GM23338 (cell line): ENCODE measurements around the gene PDE3B. TPM values are rescaled to one million over a fixed set of nuclear protein-coding genes. Genes with fewer than 3 reads are reported as not detected.
A peak's percentile ranks its signal among the peaks of the same experiment; 100 is the strongest.

Experiments used
- ATAC-seq: fragments of 200-7000 bp; cut with Tn5 transposase; 3 replicates; pipeline ENCODE4 v1.9.1; 2020
- DNase-seq: peaks from one replicate; pipeline ENCODE4 v3.0.0-alpha.2; 2015; ENCODE audit warnings: low spot score
- H2AFZ ChIP-seq: fragments of 200-600 bp; sonication (generic); 2 replicates; pipeline ENCODE4 v1.8.0; 2016; ENCODE audit warnings: antibody characterized with exemption, mild to moderate bottlenecking, moderate library complexity
- H3F3A ChIP-seq: fragments of 200-600 bp; sonication (generic); replicated peaks from 2 replicates; pipeline ENCODE4 v1.8.0; 2017; ENCODE audit warnings: antibody characterized with exemption, mixed run types, low read depth
- H3K27ac ChIP-seq: fragments of 200-600 bp; sonication (generic); 2 replicates; pipeline ENCODE4 v1.6.1; 2016; ENCODE audit warnings: low read depth
- H3K27me3 ChIP-seq: fragments of 200-600 bp; sonication (generic); 2 replicates; pipeline ENCODE4 v1.8.0; 2016; ENCODE audit warnings: mild to moderate bottlenecking, mixed run types, moderate library complexity; ENCODE audit not compliant: insufficient read depth
- H3K36me3 ChIP-seq: fragments of 200-600 bp; sonication (generic); 2 replicates; pipeline ENCODE4 v1.8.0; 2016; ENCODE audit warnings: mild to moderate bottlenecking; ENCODE audit not compliant: insufficient read depth
- H3K4me1 ChIP-seq: fragments of 200-600 bp; sonication (generic); 2 replicates; pipeline ENCODE4 v1.8.0; 2016; ENCODE audit warnings: mild to moderate bottlenecking, moderate library complexity; ENCODE audit not compliant: insufficient read depth
- H3K4me2 ChIP-seq: fragments of 200-600 bp; sonication (generic); 2 replicates; pipeline ENCODE4 v1.7.1; 2017; ENCODE audit warnings: mixed run types
- H3K4me3 ChIP-seq: fragments of 200-600 bp; sonication (generic); 2 replicates; pipeline ENCODE4 v1.6.1; 2016; ENCODE audit warnings: mixed run types
- H3K79me2 ChIP-seq: fragments of 200-600 bp; sonication (generic); replicated peaks from 2 replicates; pipeline ENCODE4 v1.8.0; 2017; ENCODE audit warnings: mild to moderate bottlenecking; ENCODE audit not compliant: insufficient read depth
- H3K9me2 ChIP-seq: fragments of 200-600 bp; sonication (generic); 2 replicates; pipeline ENCODE4 v1.8.0; 2017; ENCODE audit not compliant: insufficient read depth
- H4K20me1 ChIP-seq: fragments of 200-600 bp; sonication (generic); replicated peaks from 2 replicates; pipeline ENCODE4 v1.8.0; 2017; ENCODE audit warnings: mild to moderate bottlenecking; ENCODE audit not compliant: insufficient read depth
- H3K27ac Mint-ChIP-seq: 2 replicates; pipeline ENCODE4 v1.8.0; 2020; ENCODE audit warnings: inconsistent platforms, mild to moderate bottlenecking, moderate library complexity, mixed read lengths
- H3K27me3 Mint-ChIP-seq: 3 replicates; pipeline ENCODE4 v1.8.0; 2022; ENCODE audit warnings: low read depth, mild to moderate bottlenecking, moderate library complexity, mixed read lengths, inconsistent platforms; ENCODE audit not compliant: insufficient read depth, poor library complexity
- H3K36me3 Mint-ChIP-seq: 3 replicates; pipeline ENCODE4 v1.8.0; 2021; ENCODE audit warnings: low read depth, mild to moderate bottlenecking, inconsistent platforms, moderate library complexity, mixed read lengths
- H3K4me1 Mint-ChIP-seq: 3 replicates; pipeline ENCODE4 v1.8.0; 2020; ENCODE audit warnings: mild to moderate bottlenecking, inconsistent platforms, mixed read lengths
- H3K4me3 Mint-ChIP-seq: 3 replicates; pipeline ENCODE4 v1.8.0; 2021; ENCODE audit warnings: moderate library complexity, mild to moderate bottlenecking, inconsistent platforms, mixed read lengths
- H3K9me3 Mint-ChIP-seq: 3 replicates; pipeline ENCODE4 v1.8.0; 2020; ENCODE audit warnings: moderate library complexity, mild to moderate bottlenecking, inconsistent platforms, mixed read lengths
- CTCF ChIP-seq, 2 experiments: fragments of 200-600 bp in 1 of 2; sonication (generic) in 1 of 2; conservative IDR thresholded peaks; 2 replicates each; pipeline versions ENCODE4 v1.5.1 to v1.6.1; 2016 to 2017; ENCODE audit warnings: antibody characterized with exemption in 2 of 2, low read depth in 2 of 2, mild to moderate bottlenecking in 2 of 2, moderate library complexity in 1 of 2
- EZH2 ChIP-seq: fragments of 200-600 bp; sonication (generic); IDR thresholded peaks from one replicate; pipeline ENCODE4 v1.8.0; 2017; ENCODE audit warnings: antibody characterized with exemption, mild to moderate bottlenecking, low read depth; ENCODE audit not compliant: unreplicated experiment
- POLR2AphosphoS5 ChIP-seq: IDR thresholded peaks from 2 replicates; pipeline ENCODE4 v1.6.1; 2016; ENCODE audit warnings: antibody characterized with exemption, low read depth
- REST ChIP-seq: IDR thresholded peaks from one replicate; pipeline ENCODE4 v1.6.1; 2018; ENCODE audit warnings: antibody characterized with exemption; ENCODE audit not compliant: unreplicated experiment
- ZNF114 ChIP-seq: fragments of 250-450 bp; sonication (Bioruptor Pico); IDR thresholded peaks from 2 replicates; pipeline ENCODE4 v1.5.0; 2020; ENCODE audit warnings: mild to moderate bottlenecking, moderate library complexity
- ZNF331 ChIP-seq: fragments of 250-450 bp; sonication (Bioruptor Pico); IDR thresholded peaks from 2 replicates; pipeline ENCODE4 v1.5.0; 2020; ENCODE audit warnings: low read depth, mild to moderate bottlenecking, moderate library complexity
- ZNF462 ChIP-seq: fragments of 250-450 bp; sonication (Bioruptor Pico); IDR thresholded peaks from 2 replicates; pipeline ENCODE4 v1.5.0; 2020; ENCODE audit warnings: mild to moderate bottlenecking, moderate library complexity
- polyA plus RNA-seq: library from polyadenylated mRNA; unstranded; fragments of >200 nt; fragmentation: Nextera tagmentation; extraction: Ambion mirVana; gene quantifications from 2 replicates; pipeline ENCODE4 v1.2.1, GENCODE V29; 2016
- total RNA-seq: library from RNA; depleted of rRNA; stranded (reverse); fragments of >200 nt; shearing (Covaris generic); gene quantifications from 2 replicates; pipeline ENCODE4 v1.2.3, GENCODE V29; 2014

The PDE3B gene
- total and polyA plus RNA-seq, 2 experiments from 2014 or later, result 4.3 to 21.3 TPM

- Histone ChIP-seq H3K36me3 (no peaks in the 10 kb centered on the region), H3K4me1 (no peaks in the 10 kb centered on the region), H4K20me1 (no peaks in the 10 kb centered on the region), H2AFZ (no peak overlapping the region), H3K27ac (no peak overlapping the region), H3K79me2 (no peaks in the 10 kb centered on the region), H3K9me2 (no peaks in the 10 kb centered on the region), H3K4me2 (no peak overlapping the region), H3K27me3 (no peaks in the 10 kb centered on the region), H3F3A (no peaks in the 10 kb centered on the region), H3K4me3 (no peak overlapping the region)
- Mint-ChIP-seq H3K4me3 (no peak overlapping the region), H3K27ac (no peak overlapping the region), H3K36me3 (no peaks in the 10 kb centered on the region), H3K4me1 (no peaks in the 10 kb centered on the region; the same call in 2 of the 3 replicates), H3K27me3 (no peaks in the 10 kb centered on the region), H3K9me3 (no peaks in the 10 kb centered on the region)
- no peak for TF ChIP-seq REST
- peak in 1 of 2 experiments; percentile 48; a peak in 3 of 4 replicates for TF ChIP-seq CTCF (conservative IDR thresholded peaks at IDR 0.05; ENCODE audit: low read depth in 2 of 2)
- no peak for TF ChIP-seq ZNF114
- no peak for DNase-seq
- no peak for ATAC-seq
Observed at GRCh38 chr11:14789879-14790484, 146.4 kb downstream of the PDE3B start.

- no peak for ATAC-seq
- TF ChIP-seq POLR2AphosphoS5 (no peak), ZNF331 (no peak), ZNF114 (no peak), ZNF462 (CRISPR knock-in tag) (no peak), EZH2 (no peak)
Observed at GRCh38 chr11:14793546-14793945, 149.9 kb downstream of the PDE3B start.

More at GRCh38 chr11:14793546-14793945, 149.9 kb downstream of the PDE3B start:
- Histone ChIP-seq H3F3A (no peaks in the 10 kb centered on the region), H2AFZ (no peak overlapping the region), H3K4me3 (no peak overlapping the region), H3K4me2 (no peak overlapping the region), H3K79me2 (no peaks in the 10 kb centered on the region), H3K36me3 (no peaks in the 10 kb centered on the region), H3K9me2 (no peaks in the 10 kb centered on the region), H3K27me3 (no peaks in the 10 kb centered on the region), H3K27ac (no peak overlapping the region), H3K4me1 (no peaks in the 10 kb centered on the region), H4K20me1 (no peaks in the 10 kb centered on the region)
- peaks cover 4% of the 10 kb centered on the region; the same call in 1 of the 3 replicates for H3K4me1 Mint-ChIP-seq
- DNase-seq, result no peak
- H3K9me3 Mint-ChIP-seq, result peaks cover 4% of the 10 kb centered on the region; the same call in 1 of the 3 replicates
- H3K27ac Mint-ChIP-seq, result no peak overlapping the region
- H3K4me3 Mint-ChIP-seq, result no peak overlapping the region
- peaks cover 8% of the 10 kb centered on the region; the same call in 2 of the 3 replicates for H3K36me3 Mint-ChIP-seq
- no peaks in the 10 kb centered on the region for H3K27me3 Mint-ChIP-seq
